Measurements from ENCODE around the gene TTC31.

The TTC31 gene

GRCh38 chr2:74491648-74492544, 9.0 kb downstream of the TTC31 start:
- Histone ChIP-seq H4K20me1 (peaks cover 0 to 39% (median 0%) of the 10 kb centered on the region in 11 experiments; a peak in 10 of 22 replicates), H3K36me3 (peaks cover 43 to 91% (median 76%) of the 10 kb centered on the region in 11 experiments), H3K27me3 (peaks cover 9 to 19% (median 15%) of the 10 kb centered on the region in 11 experiments), H3K27ac (no peak overlapping the region), H3K9me3 (replicated peaks in 1 of 11) (no peaks in the 10 kb centered on the region), H3K9ac (no peak overlapping the region), H3K4me1 (no peaks in the 10 kb centered on the region), H3K4me3 (no peak overlapping the region), H3K4me2 (no peak overlapping the region)
- no peak for TF ChIP-seq Cebpa-rat (IDR thresholded peaks at IDR 0.05)

GRCh38 chr2:74493546-74493945, 10.7 kb downstream of the TTC31 start:
- Histone ChIP-seq H3K4me2 (no peak overlapping the region), H3K4me1 (peaks cover 0 to 9% (median 0%) of the 10 kb centered on the region in 10 experiments; a peak in 4 of 20 replicates), H3K9ac (no peak overlapping the region), H3K36me3 (peaks cover 43 to 74% (median 61%) of the 10 kb centered on the region in 11 experiments), H4K20me1 (peaks cover 0 to 54% (median 6%) of the 10 kb centered on the region in 11 experiments; a peak in 13 of 22 replicates), H3K27me3 (peaks cover 25 to 36% (median 32%) of the 10 kb centered on the region in 11 experiments), H3K4me3 (no peak overlapping the region), H3K9me3 (replicated peaks in 1 of 11) (peaks cover 0 to 5% (median 0%) of the 10 kb centered on the region in 11 experiments; a peak in 1 of 22 replicates), H3K27ac (no peak overlapping the region)
- no peak for TF ChIP-seq Cebpa-rat (IDR thresholded peaks at IDR 0.05)

- no peak overlapping the region for H3K27ac ChIP-seq
- H3K9ac ChIP-seq: no peak overlapping the region
- H4K20me1 ChIP-seq: peaks cover 0 to 53% (median 11%) of the 10 kb centered on the region in 11 experiments; a peak in 15 of 22 replicates
- H3K4me3 ChIP-seq: no peak overlapping the region
- no peak for TF ChIP-seq Cebpa-rat (IDR thresholded peaks at IDR 0.05)
- H3K27me3 ChIP-seq: peaks cover 44 to 55% (median 51%) of the 10 kb centered on the region in 11 experiments
- H3K4me2 ChIP-seq: no peak overlapping the region
- peaks cover 0 to 10% (median 0%) of the 10 kb centered on the region in 11 experiments; a peak in 1 of 22 replicates for H3K9me3 ChIP-seq (replicated peaks in 1 of 11)
- peaks cover 38 to 55% (median 46%) of the 10 kb centered on the region in 11 experiments for H3K36me3 ChIP-seq
- peaks cover 0 to 12% (median 0%) of the 10 kb centered on the region in 10 experiments; a peak in 4 of 20 replicates for H3K4me1 ChIP-seq
Observed at GRCh38 chr2:74495440-74495839, 12.6 kb downstream of the TTC31 start.

GRCh38 chr2:74496997-74497776, 14.3 kb downstream of the TTC31 start:
- H3K9me3 ChIP-seq (replicated peaks in 1 of 11): peaks cover 0 to 10% (median 0%) of the 10 kb centered on the region in 11 experiments; a peak in 1 of 22 replicates
- TF ChIP-seq Cebpa-rat (IDR thresholded peaks at IDR 0.05): no peak
- H3K27ac ChIP-seq: no peak overlapping the region
- peaks cover 20 to 38% (median 28%) of the 10 kb centered on the region in 11 experiments for H3K36me3 ChIP-seq
- no peak overlapping the region for H3K4me3 ChIP-seq
- peaks cover 62 to 72% (median 68%) of the 10 kb centered on the region in 11 experiments for H3K27me3 ChIP-seq
- no peak overlapping the region for H3K9ac ChIP-seq
- peaks cover 0 to 17% (median under 1%) of the 10 kb centered on the region in 10 experiments; a peak in 8 of 20 replicates for H3K4me1 ChIP-seq
- no peak overlapping the region for H3K4me2 ChIP-seq
- H4K20me1 ChIP-seq: peaks cover 0 to 64% (median 15%) of the 10 kb centered on the region in 11 experiments; a peak in 15 of 22 replicates

- Histone ChIP-seq H3K36me3 (peaks cover 13 to 30% (median 21%) of the 10 kb centered on the region in 11 experiments), H3K27me3 (peaks cover 69 to 79% (median 76%) of the 10 kb centered on the region in 11 experiments), H3K4me1 (peaks cover 0 to 24% (median 8%) of the 10 kb centered on the region in 10 experiments; a peak in 17 of 20 replicates), H3K27ac (no peak overlapping the region), H3K9ac (no peak overlapping the region), H4K20me1 (peaks cover 0 to 57% (median 17%) of the 10 kb centered on the region in 11 experiments; a peak in 14 of 22 replicates), H3K4me2 (peak overlapping the region in 2 of 11 experiments; percentile 5 to 6; a peak in 2 of 22 replicates), H3K9me3 (replicated peaks in 1 of 11) (peaks cover 0 to 10% (median 0%) of the 10 kb centered on the region in 11 experiments; a peak in 1 of 22 replicates), H3K4me3 (0 out of 20 replicates have a peak overlapping the region, but pooled peaks of 1 of the 10 experiments have one; percentile 5)
- TF ChIP-seq Cebpa-rat (IDR thresholded peaks at IDR 0.05): no peak
Observed at GRCh38 chr2:74497777-74498499, 15.1 kb downstream of the TTC31 start.

GRCh38 chr2:74498500-74499266, 15.8 kb downstream of the TTC31 start:
- Histone ChIP-seq H3K4me3 (0 out of 20 replicates have a peak overlapping the region, but pooled peaks of 1 of the 10 experiments have one; percentile 5), H3K27me3 (peaks cover 77 to 87% (median 83%) of the 10 kb centered on the region in 11 experiments), H3K27ac (no peak overlapping the region)

GRCh38 chr2:74499267-74499939, 16.5 kb downstream of the TTC31 start, which contains the start of gene LBX2:
TSS of gene LBX2 (minus strand) at chr2:74499603. CDS start at chr2:74499537, 66 bp downstream.
- Histone ChIP-seq H3K9me3 (replicated peaks in 1 of 11) (peaks cover 0 to 10% (median 0%) of the 10 kb centered on the region in 11 experiments; a peak in 1 of 22 replicates), H3K27me3 (peaks cover 84 to 94% (median 90%) of the 10 kb centered on the region in 11 experiments), H3K36me3 (peaks cover 2 to 19% (median 9%) of the 10 kb centered on the region in 11 experiments; a peak in 15 of 22 replicates), H3K27ac (no peak within 1 kb of the TSS), H3K4me1 (peaks cover 0 to 39% (median 14%) of the 10 kb centered on the region in 10 experiments; a peak in 18 of 20 replicates), H3K4me2 (peak within 1 kb of the TSS in 2 of 11 experiments; percentile 5 to 6; a peak in 1 of 22 replicates), H4K20me1 (peaks cover 0 to 56% (median 17%) of the 10 kb centered on the region in 11 experiments; a peak in 13 of 22 replicates), H3K9ac (no peak within 1 kb of the TSS), H3K4me3 (0 out of 20 replicates have a peak within 1 kb of the TSS, but pooled peaks of 1 of the 10 experiments have one; percentile 5)
- no peak for TF ChIP-seq Cebpa-rat (IDR thresholded peaks at IDR 0.05)

More at GRCh38 chr2:74498500-74499266, 15.8 kb downstream of the TTC31 start:
- H3K4me2 ChIP-seq: peak overlapping the region in 2 of 11 experiments; percentile 5 to 6; a peak in 2 of 22 replicates
- H3K36me3 ChIP-seq: peaks cover 5 to 23% (median 14%) of the 10 kb centered on the region in 11 experiments
- H4K20me1 ChIP-seq: peaks cover 0 to 56% (median 17%) of the 10 kb centered on the region in 11 experiments; a peak in 14 of 22 replicates
- TF ChIP-seq Cebpa-rat (IDR thresholded peaks at IDR 0.05): no peak
- no peak overlapping the region for H3K9ac ChIP-seq
- H3K9me3 ChIP-seq (replicated peaks in 1 of 11): peaks cover 0 to 10% (median 0%) of the 10 kb centered on the region in 11 experiments; a peak in 1 of 22 replicates
- peaks cover 0 to 32% (median 14%) of the 10 kb centered on the region in 10 experiments; a peak in 18 of 20 replicates for H3K4me1 ChIP-seq

Measured in BLaER1 treated with 17β-estradiol and CSF1 and Interleukin-3, amounts not matched to agents 10 nM and 100 nM (cell line).